Measurements from ENCODE around the gene KIF21B. TPM values are rescaled to one million over a fixed set of nuclear protein-coding genes. Genes with fewer than 3 reads are reported as not detected.
"Not testable (repeated sequence)": the region's sequence is repeated elsewhere in the genome, so short reads cannot be mapped to it uniquely, and the experiment has no call there.

Gene KIF21B
- total RNA-seq, 1 experiment from 2014 or later: 2.1 TPM

DNA sequence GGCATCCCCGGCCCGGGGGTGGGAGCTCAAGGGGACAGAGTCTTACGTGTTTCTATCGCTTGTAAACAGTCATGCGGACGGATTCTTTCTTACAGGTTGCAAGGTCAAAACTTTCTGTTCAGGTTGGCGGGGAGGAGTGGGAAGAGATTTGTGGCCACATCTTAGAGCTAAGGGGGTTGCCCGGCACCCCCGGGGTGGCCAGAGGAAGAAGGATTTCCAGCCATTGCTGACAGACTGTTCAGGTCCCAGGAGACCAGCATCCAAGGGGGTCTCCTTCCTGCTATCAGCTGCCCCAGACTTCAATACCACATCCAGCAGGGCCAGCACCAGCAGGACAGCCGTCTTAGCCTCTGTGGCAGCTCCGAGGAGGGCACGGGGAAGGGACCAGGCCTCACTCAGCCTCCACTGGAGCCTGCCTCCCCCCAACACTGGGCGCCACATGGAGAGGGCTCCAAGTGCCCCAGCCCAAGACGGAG lies 52.0 kb downstream of the KIF21B start:
- no peak for DNase-seq (ENCODE audit: low spot score)

DNA sequence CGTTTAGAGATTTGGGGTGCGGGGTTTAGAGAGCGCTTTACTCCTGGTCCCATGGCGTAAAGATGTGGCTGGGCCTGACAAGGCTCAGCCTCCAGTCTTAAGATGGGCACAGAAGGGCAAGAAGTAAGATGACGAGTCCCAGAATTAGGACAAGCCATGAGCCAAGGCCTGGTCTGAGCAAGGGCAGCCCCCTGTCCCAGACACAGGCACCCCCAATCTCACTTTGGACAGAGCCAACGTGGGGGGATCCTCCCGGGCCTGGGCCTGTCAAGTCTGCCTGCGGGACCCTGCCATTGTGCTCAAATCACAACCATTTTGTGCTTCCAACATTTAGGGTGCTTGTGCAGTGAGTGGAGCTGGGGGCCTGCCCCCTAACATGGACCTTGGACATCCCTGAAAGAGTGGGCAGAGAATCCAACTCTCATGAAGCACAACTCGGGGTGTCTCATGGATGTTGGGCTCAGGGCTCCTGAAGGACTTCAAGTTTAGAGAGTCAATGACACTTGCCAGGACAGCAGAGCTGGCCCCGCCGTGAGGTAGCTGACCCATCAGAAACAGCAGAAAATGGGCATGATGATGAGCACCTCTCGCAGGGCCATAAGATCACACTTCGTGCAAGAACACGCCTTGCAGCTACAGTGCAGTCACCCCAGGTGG lies 52.6 kb downstream of the KIF21B start:
- DNase-seq (ENCODE audit: low spot score): no peak

DNA sequence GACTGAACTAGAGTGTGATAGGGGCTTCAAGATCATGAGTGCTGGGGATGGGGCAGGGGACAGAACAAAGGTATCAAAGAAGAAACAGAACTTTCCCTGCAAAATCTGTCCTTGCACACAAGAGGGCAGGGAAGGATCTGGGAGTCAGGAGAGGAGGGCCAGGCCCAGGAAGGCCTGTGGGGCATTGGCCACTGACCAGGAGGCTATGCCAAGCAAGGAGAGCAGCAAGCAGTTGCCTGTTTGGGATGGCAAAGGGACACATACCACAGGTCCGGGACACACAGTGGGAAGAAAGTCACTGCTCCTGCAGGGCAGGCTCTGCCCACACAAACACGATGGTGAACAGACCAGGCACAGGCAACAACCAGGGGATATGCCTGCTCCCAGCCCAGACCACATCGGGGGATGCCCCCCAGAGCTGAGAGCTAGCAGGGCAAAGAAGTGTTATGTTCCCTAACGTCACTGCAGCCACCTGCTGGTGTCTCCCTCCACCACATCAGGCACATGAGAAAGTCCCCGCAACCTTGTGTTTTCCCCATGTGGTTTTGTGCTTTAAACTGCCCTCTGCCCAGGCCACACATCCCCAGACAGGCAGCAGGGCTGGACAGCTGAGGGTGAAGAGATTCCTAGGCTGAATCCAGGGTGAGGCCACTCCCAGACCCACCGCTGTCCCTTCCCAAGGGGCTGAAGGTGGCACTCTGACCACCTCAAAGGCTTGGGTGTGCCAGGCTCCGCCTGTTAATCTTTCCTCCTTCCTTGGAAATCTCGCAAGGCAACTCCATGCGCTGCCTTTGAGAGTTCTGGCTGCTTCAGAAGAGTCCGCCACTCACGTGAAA lies 53.6 kb downstream of the KIF21B start:
- no peak for DNase-seq (ENCODE audit: low spot score)

DNA sequence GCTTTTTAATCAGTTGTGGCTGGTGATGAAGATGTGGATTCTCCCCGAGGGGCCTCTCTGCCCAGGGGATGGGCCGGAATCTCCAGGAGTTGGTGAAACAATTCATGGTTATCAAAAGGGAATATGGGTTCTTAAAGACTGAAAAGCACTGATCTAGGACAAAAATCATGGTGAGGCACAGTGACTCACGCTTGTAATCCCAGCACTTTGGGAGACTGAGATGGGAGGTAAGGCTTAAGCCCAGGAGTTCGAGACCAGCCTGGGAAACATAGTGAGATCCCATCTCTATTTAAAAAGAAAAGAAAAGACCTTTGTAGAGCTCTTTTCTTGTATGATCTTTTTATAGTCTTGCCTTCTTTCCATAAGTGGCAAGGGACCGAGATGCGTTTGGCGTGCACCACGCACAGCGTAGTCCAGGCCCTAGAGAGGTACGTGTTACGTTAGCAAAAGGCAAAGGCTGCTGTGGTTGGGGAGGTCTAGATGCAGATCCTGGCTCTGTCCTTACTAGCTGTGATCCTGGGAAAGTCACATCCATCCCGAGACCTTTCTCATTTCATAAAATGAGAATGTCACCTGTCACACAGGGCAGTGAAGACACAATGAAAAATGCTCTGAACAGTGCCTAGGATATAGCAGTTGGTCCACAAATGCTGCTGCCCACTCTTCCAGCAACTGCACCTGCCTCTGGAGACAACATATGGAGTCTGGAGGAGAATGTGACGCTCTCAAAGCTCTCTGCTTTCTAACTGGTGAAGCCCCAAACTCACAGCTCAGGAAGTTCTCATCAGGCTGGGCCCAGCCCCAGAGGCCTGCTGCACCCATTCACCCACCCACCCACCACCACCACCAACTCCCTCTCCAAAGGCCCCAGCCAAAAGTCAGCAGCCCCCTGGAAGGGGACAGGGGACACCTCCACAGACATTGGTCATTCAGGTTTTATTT lies 54.8 kb downstream of the KIF21B start:
- no peak for DNase-seq (ENCODE audit: low spot score)

DNA sequence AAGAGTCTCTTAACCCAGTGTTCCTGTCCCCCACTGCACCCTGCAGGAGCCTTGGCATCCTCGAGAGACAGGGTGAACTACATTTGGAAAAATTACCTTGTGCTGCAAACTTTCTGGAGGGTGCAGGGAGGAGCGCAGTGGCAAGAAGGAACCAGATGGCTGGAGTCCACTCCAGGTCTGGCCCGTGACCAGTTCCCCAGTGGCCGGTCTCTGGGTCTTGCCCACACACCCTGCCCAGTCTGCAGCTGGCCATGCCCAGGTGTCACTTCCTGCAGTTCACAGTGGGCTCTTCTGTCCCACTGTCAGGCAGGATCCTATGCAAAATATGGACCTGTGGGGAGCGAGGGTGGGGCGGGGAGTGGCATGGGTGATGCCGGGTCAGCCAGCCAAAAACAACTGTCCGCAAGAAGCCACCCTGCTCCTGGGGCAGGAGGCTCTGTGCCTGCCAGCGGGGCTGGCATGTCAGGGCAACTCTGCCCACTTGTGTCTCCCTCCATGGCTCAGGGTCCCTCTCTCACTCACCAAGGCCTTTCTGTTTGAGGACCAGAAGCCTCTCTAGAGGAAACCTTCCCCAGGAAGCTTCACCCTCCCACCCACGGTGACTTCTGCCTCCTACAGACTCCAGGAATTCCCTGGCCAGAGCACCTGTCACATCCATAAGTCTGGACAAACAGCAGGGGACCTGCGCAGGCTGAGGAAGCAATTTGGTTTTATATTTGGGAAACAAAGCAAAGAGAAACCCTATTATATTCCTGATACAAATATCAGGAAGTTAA lies 55.6 kb downstream of the KIF21B start:
- DNase-seq (ENCODE audit: low spot score): no peak

DNA sequence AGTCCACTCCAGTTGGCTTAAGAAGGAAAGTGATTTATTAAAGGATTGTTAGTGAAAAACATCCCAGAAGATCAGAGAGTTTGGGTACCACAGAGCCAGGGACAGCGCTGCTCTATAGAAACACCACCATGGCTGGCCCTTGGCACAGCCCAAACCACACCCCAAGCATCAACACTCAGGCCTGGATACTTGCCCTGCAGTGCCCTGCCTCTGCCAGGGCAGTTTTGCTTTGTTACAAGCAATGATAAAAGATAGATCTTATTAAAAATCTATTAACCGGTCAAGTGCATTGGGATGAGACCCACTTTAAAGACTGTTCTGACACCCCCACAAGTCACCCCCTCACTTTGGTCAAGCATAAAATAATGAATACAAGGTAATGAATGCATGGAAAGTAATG lies 56.6 kb downstream of the KIF21B start:
- no peak for DNase-seq (ENCODE audit: low spot score)

DNA sequence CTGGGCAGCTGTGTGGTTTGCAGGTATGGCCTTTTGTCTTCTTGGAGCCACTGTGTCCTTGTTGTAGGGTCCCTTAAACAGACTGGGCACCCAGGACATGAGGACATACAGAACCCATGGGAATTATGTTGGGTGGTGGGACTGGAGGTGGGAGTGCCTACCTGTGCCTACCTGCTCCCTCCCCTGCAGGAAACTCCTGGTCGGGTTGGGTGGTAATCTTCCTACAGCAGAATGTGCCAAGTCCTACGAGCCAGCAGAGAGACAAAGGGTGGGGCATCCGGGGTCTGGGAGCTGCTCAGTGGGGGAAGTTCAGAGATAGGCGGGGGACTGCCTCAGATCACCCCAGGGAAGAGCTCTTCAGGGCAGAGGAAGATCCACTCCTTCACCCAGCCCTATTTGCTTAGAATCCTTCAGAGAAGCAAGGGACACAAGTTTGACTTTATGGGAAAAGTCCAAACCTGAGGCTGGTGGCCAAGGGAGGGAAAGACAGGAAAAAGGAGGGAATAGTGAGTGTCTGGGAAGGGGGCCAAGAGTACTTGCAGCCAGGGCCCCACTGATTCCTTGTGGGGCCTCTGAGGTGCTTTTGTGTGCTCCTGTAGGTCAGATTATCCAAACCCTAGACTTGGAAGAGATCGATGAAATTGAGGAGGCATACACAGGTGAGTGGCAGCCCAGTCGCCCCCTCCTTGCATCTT lies 58.3 kb downstream of the KIF21B start:
- DNase-seq (ENCODE audit: low spot score): no peak

DNA sequence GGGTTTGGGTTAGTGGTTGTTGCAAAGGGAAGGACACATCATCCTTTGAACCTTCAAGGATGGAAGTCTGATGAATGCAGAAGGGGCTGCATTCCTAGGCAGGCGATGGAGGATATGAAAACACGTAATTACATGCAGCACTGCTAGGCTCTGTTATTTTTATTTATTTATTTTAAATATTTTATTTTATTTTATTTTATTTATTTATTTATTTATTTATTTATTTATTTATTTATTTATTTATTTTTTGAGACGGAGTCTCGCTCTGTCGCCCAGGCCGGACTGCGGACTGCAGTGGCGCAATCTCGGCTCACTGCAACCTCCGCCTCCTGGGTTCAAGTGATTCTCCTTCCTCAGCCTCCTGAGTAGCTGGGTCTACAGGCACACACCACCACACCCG lies 59.6 kb downstream of the KIF21B start:
- not testable (repeated sequence) for DNase-seq (ENCODE audit: low spot score)

DNA sequence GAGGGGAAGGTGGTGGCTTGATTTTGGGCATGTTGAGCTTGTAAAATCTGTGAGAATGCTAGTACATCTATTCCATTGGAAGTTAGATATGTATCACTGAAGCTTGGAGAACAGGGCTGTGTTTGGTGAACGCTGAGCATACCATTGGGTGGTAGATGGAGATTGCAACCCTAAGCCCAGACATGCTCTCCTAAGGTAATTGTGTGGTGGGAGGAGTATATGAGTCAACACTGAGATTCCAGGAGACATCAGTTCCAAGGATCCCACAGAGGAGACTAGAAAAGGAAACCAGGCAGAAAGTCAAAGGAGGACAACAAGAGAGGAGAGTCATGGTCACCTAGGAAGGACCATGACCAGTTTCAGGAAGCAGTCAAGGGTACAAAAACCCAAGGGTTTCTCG lies 60.4 kb downstream of the KIF21B start:
- DNase-seq (ENCODE audit: low spot score): no peak

DNA sequence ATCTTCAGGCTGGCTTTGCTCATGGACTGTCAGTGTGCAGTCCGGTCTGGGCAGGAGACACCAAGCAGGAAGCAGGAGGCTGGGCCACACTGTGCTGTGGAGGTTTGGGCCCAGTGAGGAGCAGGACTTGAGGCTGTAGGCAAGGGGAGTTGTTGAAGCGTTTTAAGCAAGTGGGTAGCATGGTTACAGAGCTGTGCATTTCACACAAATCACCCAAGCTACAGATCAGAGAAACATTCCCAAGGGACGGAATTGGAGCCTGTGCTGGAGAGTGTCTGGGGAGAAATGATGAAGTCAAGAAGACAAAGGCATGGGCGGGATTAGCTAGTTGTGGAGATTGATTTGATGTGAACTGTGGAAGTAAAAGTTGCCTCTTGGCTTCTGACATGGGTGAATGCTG lies 60.9 kb downstream of the KIF21B start:
- no peak for DNase-seq (ENCODE audit: low spot score)

DNA sequence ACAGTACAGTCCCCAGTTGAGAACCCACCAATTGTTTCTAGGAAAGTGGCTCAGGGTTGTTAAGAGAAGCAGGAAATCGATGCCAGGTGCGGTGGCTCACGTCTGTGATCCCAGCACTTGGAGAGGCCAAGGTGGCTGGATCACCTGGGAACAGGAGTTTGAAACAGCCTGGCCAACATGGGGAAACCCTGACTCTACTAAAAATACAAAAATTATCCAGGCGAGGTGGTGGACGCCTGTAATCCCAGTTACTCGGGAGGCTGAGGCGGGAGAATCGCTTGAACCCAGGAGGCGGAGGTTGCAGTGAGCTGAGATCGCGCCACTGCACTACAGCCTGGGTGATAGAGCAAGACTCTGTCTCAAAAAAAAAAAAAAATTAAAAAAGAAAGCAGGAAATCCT lies 61.4 kb downstream of the KIF21B start:
- DNase-seq (ENCODE audit: low spot score): not testable (repeated sequence)

DNA sequence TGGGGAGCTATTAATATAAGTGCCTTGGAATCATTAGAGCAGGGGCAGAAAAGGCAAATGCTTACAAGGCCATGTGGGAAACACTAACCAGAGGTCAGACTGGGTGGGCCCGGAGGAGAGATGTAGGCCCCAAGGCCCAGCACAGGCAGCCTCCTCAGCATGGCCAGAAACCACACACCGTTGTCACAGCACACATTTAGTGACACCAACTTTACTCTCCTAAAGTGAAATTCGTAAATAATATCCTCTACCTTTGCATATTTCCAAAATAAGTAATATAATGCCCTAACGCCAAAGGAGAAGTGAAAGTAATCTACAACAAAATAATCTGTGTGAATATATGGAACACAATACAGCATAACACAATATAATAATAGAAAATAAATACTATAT lies 62.6 kb downstream of the KIF21B start:
- no peak for DNase-seq (ENCODE audit: low spot score)

DNA sequence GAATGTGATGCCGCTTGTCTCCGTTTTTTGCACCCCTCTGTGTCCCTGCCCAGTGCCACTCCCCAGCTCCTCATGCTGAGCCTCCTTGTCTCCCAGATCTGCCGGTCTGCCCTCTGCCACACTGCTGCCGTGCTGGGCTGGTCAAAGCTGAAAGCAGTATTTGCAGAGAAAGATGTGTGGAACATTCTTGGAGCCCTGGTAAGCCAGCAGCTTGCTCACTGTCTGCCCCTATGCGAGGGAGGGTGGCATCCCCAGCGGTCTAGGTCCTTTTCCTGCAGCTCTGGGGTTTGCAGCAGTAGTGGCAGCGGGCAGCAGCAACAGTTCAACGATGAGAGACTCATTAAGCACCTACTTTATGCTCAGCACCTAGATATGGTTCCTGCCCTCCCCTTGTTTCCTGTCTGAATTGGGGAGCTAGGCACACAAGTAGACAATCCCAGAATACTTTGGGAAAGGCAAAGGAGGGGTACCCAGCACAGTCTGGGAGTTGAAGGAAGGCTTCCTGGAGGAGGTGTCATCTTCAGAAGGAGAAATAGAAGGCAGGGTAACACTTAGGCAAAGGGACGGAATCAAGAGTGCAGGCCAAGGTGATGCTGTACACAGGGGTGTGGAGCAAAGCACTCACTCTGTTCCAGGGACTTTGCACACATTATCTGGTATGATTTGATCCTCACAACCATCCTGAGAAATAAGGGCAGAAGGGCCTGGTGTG lies 63.1 kb downstream of the KIF21B start:
- DNase-seq (ENCODE audit: low spot score): no peak

DNA sequence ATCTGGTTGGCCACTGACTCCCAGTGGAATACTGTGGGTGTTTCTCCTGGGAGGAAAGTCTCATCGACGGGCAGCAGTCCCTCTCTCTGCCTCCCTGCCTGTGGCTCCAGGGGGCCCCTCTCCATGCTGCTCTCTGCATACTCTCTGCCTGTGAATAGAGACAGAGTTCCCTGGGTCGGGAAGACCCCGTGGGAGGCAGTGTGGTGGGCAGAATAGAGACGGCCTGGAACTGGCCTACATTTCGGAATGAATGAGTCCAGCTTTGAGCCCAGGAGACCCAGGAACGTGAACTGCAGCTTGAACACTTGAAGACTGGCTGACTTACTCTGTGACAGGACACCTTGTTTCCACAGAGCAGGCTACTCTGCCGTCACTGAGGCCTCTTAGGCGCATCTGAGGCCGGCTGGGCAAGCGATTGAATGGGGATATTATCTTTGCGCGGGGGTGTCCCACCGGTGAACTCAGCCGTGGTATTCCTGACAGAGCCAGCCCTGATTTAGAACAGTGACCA lies 64.0 kb downstream of the KIF21B start:
- no peak for DNase-seq (ENCODE audit: low spot score)

DNA sequence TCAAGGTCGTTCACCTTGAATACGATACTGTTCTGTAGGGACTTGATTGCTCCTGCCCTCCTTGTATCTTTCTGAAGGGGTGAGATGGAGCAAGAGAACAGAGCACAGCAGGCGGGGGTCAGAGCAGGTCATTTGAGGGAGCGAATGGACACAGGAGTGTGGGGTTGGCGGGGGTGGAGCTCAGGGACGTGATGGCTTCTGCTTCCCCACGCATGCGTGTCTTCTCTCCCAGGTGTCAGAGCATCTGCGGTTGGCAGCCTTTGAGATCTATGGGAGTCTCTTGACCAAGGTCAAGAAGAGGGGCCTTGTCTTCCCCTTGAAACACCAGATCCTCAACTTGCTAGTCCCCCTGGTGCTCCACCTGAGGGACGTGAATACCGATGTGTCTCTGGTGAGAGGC lies 64.9 kb downstream of the KIF21B start:
- DNase-seq (ENCODE audit: low spot score): no peak

DNA sequence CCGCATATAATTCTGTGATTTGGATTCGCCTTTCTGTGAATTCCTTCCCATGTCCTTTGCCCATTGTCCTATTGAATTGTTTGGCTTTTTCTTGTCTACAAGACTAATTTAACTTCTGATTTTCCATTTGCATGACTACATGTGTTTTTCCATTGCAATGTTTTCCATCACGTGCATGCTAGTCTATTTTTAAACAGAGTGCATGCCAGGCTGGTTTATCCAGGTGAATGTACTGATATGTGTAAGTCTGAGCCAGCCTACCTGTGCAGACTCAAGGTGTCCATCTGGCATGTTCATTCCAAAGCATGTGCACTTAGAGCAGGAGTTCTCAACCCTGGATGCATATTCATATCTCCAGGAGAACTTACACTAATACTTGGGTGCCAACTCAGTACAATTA lies 69.1 kb downstream of the KIF21B start:
- DNase-seq (ENCODE audit: low spot score): no peak

DNA sequence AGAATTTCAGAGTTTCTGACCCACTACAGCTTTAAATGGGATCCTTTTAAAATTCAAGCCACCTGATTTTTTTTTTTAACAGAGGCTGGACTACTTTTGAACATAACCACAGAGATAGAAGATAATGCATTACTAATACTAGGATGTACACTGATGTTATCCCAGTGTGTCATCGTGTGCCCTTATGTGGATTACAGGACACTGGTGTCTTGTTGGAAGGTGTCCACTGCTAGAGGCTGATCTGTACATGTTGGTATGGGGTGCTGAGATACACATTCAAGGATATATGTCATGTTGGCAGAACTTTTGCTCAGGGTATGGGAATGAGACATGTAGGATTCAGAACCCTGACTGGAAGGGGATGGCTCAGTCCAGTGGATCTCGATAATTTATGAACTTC lies 72.5 kb downstream of the KIF21B start:
- DNase-seq (ENCODE audit: low spot score): no peak

DNA sequence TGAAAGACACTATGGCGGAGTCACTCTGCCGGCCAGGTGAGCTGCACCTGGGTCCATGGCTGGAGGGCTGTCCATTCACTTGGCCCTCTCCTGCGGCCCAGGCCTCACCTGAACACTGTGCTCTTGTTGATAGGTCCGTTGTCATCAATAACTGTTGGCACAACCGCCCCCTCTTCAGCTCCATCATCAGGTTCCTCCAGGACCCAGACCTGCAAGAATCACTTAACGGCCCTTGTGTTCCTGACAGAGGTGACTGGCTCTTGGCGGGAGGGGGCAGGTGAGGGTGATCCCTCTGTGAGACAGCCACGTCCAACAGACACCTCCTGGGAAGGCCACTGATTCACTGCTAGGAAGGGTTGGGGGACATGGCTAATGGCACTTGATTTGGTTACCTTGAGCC lies 73.9 kb downstream of the KIF21B start:
- DNase-seq (ENCODE audit: low spot score): no peak

DNA sequence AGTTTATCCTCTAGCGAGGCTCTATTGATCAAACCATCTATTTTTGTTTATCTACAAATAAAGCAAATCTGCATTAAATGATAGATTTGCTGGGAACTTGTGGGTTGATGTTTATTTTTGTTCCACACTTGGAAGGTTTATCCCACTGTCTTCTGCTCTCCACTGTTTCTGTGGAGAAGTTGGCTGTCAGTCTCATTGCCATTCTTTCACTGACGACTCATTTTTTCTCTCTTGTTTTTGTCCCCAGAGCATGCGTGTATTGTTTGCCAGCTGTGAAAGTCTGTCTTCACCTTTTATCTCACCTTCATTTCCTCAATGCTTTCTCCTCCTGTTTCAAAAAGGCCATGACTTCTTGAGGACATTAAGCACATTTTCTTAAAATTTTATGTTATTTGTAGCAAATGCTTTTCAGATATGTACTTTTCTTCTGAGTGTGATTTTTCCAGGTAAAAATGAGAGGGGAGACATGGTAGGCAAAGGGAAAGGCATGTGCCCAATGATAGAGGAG lies 76.4 kb downstream of the KIF21B start:
- no peak for DNase-seq (ENCODE audit: low spot score)

DNA sequence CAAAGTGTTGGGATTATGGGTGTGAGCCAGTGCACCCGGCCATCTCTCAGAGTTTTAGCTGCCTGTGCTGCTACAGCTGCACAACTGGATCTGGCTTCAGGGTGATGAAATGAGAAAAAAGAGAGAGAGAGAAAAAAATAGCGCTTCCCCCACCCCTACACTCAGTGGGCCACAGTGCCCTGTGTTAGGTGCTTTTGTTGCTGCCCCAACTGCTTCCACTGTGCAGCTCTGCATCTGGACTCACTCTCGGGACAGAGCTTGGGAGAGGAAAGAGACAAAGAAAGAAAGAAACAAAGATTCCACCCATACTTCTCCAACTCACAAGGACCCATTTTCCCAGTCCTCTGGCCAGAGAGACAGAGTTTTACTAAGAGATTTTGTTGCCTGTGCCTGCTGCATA lies 78.4 kb downstream of the KIF21B start:
- no peak for DNase-seq (ENCODE audit: low spot score)
